ENCODE measurements around the gene IP6K3. TPM values are rescaled to one million over a fixed set of nuclear protein-coding genes. Genes with fewer than 3 reads are reported as not detected.

Gene IP6K3
- polyA plus RNA-seq, 3 donors from 2014 or later, result not detected

DNA sequence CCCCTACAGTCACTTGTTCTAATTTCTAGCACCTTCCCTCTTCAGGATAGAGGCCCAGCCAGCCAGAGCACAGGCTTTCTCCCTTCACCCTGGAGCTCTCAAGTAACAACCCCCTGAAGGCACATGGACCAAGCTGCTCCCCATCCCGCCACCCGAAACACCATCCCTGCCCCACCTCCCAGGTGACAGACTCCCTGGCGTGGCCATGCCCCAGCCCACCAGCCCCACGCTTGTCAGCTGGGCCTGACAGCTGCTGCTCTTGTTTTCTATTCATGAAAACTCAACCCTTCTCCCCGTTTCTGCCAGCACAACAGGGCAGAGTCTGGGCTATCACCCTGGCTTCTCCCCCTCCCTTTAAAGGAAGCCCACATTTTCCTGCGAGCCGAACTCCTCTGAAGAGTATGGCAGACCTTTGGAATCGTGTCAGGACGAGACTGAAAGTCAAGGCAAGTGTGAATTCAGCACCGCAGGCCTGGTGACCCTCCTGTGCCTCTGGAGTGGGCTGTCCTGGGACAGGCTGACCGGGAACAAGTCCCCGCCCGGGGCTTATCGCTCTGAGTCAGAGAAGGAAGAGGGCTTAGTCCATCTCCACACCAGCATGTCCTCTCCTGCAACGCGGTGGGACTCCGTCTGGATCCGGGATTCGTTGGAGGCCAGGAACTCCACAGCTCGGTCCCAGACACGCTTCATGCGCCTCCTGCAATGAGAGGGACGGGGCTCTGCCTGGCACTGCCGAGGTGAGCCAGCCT is 25.6 kb upstream of the IP6K3 start:
- peak overlapping the region in 2 of 6 donors; percentile 23 to 28 for H3K27ac Mint-ChIP-seq
- no peaks in the 10 kb centered on the region for H3K9me3 Mint-ChIP-seq
- H3K36me3 Mint-ChIP-seq, result peaks cover 9 to 29% (median 13%) of the 10 kb centered on the region in 3 donors
- peaks cover 11 to 13% of the 10 kb centered on the region in 2 donors for H3K4me1 Mint-ChIP-seq
- DNase-seq, result no peak
- H3K4me3 Mint-ChIP-seq, result no peak overlapping the region
- H3K27me3 Mint-ChIP-seq (ENCODE audit: low read depth in 3 of 3), result peaks cover 5 to 7% (median 6%) of the 10 kb centered on the region in 3 donors

DNA sequence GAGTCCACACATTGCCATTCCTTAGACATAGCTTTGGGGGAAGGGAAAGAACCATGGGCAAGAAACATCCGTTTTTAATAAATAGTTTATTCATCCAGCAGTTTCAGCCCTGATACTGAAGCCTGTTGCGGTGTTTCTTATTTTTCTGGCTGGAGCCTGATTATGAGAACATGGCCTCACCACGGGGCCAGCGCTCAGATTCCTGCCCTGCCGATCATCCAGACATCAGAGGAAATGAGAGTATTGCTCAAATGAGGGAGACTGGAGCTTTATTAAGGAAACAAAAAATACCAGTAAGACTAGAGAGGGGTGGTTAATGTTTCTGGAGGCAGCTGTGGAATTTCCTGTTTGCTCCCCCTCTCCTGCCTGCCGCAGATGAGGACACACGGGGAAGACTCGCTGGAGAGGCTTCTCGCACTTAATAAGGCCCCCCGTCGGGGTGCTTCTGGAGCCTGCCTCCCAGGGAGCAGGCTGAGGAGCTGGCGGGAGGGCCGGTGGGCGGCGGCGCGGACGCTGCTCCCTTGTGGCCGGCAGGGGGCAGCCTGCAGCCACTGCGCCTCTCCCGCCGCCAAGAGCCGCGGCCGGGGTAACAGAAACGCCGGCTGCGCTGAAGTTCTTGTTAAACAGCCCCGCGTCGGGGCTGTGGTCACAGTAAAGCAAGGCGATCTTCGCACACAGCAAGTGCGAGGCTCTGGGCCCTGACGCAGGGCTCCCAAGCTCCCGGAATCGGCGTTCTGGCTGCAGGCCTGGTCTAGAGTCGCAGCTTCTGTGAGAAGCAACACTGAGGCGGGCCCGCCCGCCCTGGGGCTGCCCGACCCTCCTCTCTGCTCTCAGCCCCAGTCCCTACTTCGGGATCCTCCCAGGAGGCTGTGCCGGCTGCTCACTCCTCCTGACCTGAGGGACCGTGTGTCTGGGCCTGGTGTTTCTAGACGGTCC is 24.7 kb upstream of the IP6K3 start:
- H3K36me3 Mint-ChIP-seq, result peaks cover 8 to 23% (median 11%) of the 10 kb centered on the region in 3 donors
- peak overlapping the region in 1 of 6 donors; percentile 28 for H3K27ac Mint-ChIP-seq
- peaks cover 11 to 13% of the 10 kb centered on the region in 2 donors for H3K4me1 Mint-ChIP-seq
- no peak overlapping the region for H3K4me3 Mint-ChIP-seq
- H3K27me3 Mint-ChIP-seq (ENCODE audit: low read depth in 3 of 3), result peaks cover 5 to 6% (median 6%) of the 10 kb centered on the region in 3 donors
- DNase-seq, result peak; percentile 47 to 63 (median 60)
- no peaks in the 10 kb centered on the region for H3K9me3 Mint-ChIP-seq

DNA sequence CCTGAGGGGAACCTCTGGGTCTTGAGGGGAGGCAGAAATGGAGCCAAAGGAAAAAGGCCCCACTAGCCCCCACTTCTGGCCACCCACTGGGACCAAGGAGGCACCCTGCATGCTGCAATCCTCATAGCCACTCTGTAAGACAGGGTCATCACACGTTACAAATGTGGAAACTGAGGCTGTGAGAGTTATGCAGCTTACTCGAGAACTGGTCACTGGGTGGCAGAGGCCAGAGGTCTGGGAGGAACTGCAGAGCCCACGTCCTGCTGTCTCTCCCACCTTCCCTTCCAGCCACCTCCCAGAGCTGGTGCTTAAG is 24.1 kb upstream of the IP6K3 start:
- H3K4me3 Mint-ChIP-seq, result no peak overlapping the region
- H3K4me1 Mint-ChIP-seq, result peaks cover 11 to 13% of the 10 kb centered on the region in 2 donors
- peaks cover 4 to 6% (median 6%) of the 10 kb centered on the region in 3 donors for H3K27me3 Mint-ChIP-seq (ENCODE audit: low read depth in 3 of 3)
- no peak overlapping the region for H3K27ac Mint-ChIP-seq
- DNase-seq, result no peak
- H3K36me3 Mint-ChIP-seq, result peaks cover 3 to 17% (median 5%) of the 10 kb centered on the region in 3 donors
- H3K9me3 Mint-ChIP-seq, result no peaks in the 10 kb centered on the region

DNA sequence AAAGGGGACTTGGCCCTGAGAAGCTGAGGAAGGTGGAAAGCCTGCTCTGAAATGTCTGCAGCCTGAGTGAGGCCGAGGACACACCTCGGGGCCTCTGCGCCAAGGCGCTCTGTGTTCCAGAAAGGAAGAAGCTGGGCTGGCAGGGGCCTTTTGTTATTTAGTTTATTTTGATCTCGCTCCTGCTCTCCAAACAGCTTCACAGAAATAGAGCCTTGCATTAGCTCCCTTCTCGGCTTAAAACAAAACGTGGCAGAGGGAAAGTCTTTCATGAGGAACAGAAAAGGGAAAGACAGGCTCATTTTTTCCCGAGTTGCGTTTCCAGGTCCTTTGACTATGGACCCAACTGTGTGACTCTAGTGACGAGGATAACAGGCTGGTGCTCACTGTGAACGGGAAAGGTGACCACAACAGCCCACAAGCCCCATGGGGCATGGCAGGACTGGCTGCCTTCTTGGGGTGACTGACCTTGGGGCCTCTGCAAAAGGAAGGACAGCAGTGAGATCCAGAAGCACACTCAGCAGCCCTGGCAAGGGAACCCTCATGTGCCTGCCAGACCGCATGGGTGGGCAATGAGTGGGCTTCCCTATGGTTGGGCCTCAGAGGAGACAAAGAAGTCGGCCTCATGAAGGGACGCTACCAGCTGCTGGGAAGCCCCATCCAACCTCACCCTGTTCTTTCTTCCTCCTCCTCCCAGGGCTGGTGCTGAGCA is 23.6 kb upstream of the IP6K3 start:
- Mint-ChIP-seq H3K27ac (no peak overlapping the region), H3K36me3 (peaks cover 3 to 14% (median 5%) of the 10 kb centered on the region in 3 donors), H3K4me3 (no peak overlapping the region), H3K4me1 (peaks cover 11 to 13% of the 10 kb centered on the region in 2 donors), H3K27me3 (ENCODE audit: low read depth in 3 of 3) (peaks cover 3 to 8% (median 6%) of the 10 kb centered on the region in 3 donors), H3K9me3 (no peaks in the 10 kb centered on the region)
- DNase-seq, result no peak

DNA sequence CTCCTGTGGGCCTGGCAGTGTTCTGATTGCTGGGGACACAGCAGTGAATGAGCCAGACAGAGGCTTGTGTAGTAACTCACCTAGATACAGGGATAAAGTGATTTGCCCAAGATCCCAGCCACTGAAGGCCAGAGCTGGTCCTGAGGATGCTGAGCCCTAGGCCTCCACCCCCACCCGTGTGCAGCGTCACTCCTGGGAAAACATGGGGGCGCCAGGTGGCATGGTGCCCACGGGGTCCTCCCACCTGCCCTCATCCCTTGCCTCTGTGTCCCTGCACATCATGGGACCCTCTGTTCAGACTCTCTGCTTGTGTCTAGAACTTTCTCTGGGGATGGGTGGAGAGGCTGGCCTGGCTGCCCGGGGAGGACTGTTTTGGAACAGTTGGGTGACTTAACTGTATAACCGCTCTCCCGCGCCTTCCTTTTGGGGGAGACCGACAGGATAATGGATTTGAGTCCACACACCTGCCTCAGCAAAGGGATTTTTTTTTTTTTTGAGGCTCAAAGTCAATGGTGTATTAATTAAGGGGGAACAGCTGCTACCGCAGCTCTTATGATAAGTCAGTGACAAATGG is 22.6 kb upstream of the IP6K3 start:
- Mint-ChIP-seq H3K36me3 (peaks cover 0 to 6% (median 5%) of the 10 kb centered on the region in 3 donors), H3K4me3 (no peak overlapping the region), H3K27me3 (ENCODE audit: low read depth in 3 of 3) (peaks cover 5 to 6% (median 6%) of the 10 kb centered on the region in 3 donors), H3K4me1 (peaks cover 11 to 13% of the 10 kb centered on the region in 2 donors), H3K27ac (no peak overlapping the region), H3K9me3 (no peaks in the 10 kb centered on the region)
- DNase-seq, result no peak

DNA sequence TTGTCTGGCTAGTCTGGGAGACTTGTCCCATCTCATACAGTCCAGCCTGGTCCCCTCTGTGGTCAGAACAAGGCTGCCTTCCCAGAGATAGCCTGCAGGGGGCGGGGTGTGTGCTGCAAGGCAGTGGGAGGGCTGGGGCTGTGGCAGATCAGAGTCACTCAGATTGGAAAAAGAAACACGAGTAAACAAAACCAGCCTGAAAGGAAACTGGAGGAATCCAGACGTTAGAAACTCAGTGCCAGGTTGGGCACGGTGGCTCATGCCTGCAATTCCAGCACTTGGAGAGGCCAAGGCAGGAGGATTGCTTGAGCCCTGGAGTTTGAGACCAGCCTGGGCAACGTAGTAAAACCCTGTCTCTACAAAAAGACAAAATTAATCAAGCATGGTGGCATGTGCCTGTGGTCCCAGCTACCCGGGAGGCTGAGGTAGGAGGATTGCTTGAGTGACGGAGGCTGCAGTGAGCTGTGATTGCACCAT is 22.0 kb upstream of the IP6K3 start:
- Mint-ChIP-seq H3K36me3 (peaks cover 0 to 6% (median 5%) of the 10 kb centered on the region in 3 donors), H3K4me3 (no peak overlapping the region), H3K27ac (no peak overlapping the region), H3K4me1 (peaks cover 11 to 13% of the 10 kb centered on the region in 2 donors), H3K27me3 (ENCODE audit: low read depth in 3 of 3) (peaks cover 5 to 6% (median 6%) of the 10 kb centered on the region in 3 donors), H3K9me3 (no peaks in the 10 kb centered on the region)
- peak; percentile 54 to 59 (median 55) for DNase-seq

DNA sequence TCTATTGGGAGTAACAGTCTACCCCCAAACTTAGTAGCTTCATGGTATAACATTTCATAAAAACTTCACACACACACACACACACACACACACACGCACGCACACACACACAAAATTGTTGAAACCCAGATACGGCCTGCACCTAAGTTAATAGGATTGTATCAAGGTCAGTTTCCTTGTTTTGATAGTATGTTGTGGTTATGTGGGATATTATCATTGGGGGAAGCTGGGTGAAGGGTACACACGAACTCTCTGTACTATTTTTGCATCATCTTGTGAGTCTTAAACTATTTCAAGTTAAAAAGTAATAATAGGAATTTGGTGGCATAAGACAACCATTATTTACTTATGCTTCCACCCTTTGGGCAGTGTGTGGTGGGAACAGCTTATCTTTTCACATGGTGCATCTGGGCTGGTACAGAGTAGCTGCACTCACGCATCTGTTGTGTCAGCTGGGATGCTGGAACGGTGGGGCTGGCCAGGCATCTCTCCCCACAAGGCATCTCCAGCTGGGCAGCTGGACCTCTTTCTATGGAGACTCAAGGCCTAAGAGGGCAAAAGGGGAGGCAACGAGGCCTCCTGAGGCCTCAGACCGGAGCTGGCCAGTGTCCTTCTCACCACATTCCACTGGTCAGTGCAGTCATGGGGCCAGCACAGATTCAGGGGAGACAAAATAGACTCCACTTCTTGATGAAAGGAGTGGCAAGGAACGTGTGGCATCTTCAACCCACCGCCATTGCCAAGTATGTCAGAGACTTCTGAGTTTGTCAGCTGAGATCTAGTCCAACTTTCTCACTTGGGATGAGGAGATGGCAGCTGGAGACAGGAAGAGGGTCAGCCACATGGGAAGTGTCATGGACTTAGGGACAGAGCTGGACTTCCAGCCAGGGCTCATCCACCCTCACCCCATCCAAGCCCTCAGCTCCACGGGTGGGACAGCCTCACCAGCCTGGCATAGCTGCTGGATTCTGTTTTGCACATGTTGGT is 20.5 kb upstream of the IP6K3 start:
- Mint-ChIP-seq H3K4me3 (no peak overlapping the region), H3K9me3 (no peaks in the 10 kb centered on the region), H3K27me3 (ENCODE audit: low read depth in 3 of 3) (peaks cover 4 to 7% (median 5%) of the 10 kb centered on the region in 3 donors), H3K36me3 (no peaks in the 10 kb centered on the region), H3K27ac (no peak overlapping the region), H3K4me1 (peaks cover 6 to 9% of the 10 kb centered on the region in 2 donors)
- no peak for DNase-seq

DNA sequence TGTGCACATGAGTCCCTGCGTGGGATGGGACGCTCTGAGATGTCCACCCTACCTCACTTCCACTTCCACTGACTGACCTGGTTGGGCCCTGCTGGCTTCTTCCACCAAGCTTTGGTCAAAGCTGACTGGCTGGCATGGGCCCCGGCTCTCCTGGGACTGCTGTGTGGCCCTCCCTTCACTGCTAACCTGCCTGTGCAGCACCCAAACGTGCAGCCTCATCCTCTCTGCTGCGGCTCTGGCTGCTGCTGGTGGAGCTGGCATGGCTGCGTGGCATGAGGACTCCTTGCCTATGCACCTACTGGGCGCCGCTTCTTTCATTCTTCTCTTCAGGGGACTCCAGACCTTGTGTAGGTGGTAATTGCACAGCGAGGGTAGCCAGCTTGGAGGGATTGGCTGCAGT is 18.7 kb upstream of the IP6K3 start:
- Mint-ChIP-seq H3K36me3 (no peaks in the 10 kb centered on the region), H3K27me3 (ENCODE audit: low read depth in 3 of 3) (peaks cover 2 to 9% (median 5%) of the 10 kb centered on the region in 3 donors), H3K9me3 (no peaks in the 10 kb centered on the region), H3K4me1 (no peaks in the 10 kb centered on the region), H3K4me3 (no peak overlapping the region), H3K27ac (no peak overlapping the region)
- DNase-seq, result no peak

DNA sequence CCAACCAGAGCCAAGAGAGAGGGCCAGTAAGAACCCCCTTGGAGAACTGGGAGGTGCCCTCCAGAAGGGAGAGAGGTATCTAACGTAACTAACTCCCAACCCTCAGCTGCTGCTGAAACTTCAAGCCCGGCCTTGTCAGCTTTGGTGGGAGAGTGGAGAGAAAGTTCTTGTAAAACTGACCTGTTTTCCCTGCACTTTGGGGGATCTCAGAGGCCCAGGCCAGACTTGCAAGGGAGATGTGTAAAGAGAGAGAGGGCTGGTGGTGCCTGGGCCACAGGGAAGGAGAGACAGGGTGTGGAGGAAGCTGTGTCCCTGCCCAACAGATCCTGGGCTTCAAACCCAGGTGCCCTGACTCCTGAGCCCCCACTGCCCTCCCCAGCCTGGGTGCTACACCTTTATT is 17.3 kb upstream of the IP6K3 start:
- Mint-ChIP-seq H3K9me3 (no peaks in the 10 kb centered on the region), H3K27ac (no peak overlapping the region), H3K36me3 (no peaks in the 10 kb centered on the region), H3K4me3 (no peak overlapping the region), H3K4me1 (no peaks in the 10 kb centered on the region), H3K27me3 (ENCODE audit: low read depth in 3 of 3) (peaks cover 0 to 9% (median 5%) of the 10 kb centered on the region in 3 donors)
- DNase-seq, result no peak

DNA sequence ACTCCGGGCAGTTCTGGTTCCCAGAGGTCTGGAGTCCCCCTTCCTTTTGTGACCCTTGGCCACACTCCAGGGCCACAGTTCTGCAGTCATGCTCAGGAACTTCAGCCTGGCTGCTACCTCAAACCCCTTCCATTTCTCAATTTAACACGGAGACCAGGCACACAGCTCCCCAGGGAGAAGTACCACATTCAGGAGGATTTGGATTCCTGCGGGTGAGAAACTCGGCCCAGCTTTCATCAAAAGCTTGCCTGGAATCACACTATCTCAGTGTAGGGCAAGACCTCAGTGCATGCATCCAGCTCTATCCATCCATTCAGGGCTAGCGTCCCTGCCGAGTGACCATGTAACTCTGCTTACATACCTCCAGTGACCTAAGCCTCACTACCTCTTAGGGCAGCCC is 16.8 kb upstream of the IP6K3 start:
- H3K27me3 Mint-ChIP-seq (ENCODE audit: low read depth in 3 of 3), result peaks cover 0 to 9% (median 3%) of the 10 kb centered on the region in 3 donors
- H3K4me1 Mint-ChIP-seq, result no peaks in the 10 kb centered on the region
- H3K36me3 Mint-ChIP-seq, result no peaks in the 10 kb centered on the region
- no peak overlapping the region for H3K27ac Mint-ChIP-seq
- H3K4me3 Mint-ChIP-seq, result no peak overlapping the region
- no peak for DNase-seq
- H3K9me3 Mint-ChIP-seq, result no peaks in the 10 kb centered on the region

DNA sequence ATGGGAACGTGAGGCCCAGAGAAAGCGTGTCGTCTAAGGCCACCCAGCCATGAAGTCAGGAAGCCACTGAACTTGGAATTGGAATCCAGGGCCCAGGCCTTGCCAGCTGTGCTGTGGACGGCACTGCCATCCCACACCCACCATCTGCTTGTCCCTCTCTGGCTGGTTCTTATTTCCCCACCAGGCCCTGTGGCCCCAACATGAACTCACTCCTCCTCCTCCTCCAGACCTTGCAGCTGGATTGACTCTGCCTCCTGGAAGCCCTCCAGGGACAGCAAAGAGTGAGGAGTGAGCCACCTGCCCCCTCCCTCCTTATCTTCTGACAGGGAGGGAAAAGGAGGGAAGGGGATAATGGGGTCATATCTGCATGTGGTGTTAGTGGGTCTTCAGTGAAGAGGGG is 16.0 kb upstream of the IP6K3 start:
- H3K9me3 Mint-ChIP-seq, result no peaks in the 10 kb centered on the region
- no peak for DNase-seq
- peaks cover 0 to 9% (median 5%) of the 10 kb centered on the region in 3 donors for H3K27me3 Mint-ChIP-seq (ENCODE audit: low read depth in 3 of 3)
- no peak overlapping the region for H3K4me3 Mint-ChIP-seq
- H3K4me1 Mint-ChIP-seq, result no peaks in the 10 kb centered on the region
- H3K36me3 Mint-ChIP-seq, result no peaks in the 10 kb centered on the region
- no peak overlapping the region for H3K27ac Mint-ChIP-seq

DNA sequence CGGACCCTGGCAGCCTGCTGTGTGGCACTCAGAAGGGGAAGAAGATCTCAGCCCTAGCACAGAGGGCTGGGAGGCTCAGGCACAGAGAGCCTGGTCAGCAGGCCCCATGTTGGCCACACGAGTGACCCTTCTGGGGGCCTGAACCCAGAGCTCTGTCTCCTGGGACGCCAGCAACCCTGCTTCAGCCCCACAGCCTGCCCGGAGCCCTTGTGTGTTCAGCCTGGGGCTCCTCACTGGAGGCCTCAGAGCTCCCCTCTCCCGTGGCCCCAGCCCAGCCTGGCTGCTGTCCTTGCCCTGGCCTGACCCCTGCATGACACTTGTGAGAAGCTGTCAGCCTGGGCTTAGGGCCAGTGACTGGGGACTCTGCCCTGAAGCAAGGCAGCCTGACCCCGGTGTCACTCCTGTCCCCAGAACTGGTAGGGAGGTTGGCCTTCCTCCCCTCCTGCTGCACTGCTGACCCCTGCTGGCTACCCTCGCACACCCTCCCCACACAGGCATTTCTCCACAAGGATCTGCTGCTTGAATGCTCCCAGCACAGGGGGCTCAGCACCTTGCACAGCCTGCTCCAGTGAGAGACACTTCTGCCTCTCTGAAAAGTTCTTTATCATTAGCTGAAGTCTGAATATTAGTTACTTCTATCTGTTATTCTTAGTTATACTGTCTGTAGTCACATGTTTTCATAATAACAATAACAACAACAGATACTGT is 15.4 kb upstream of the IP6K3 start:
- H3K9me3 Mint-ChIP-seq, result no peaks in the 10 kb centered on the region
- H3K27ac Mint-ChIP-seq, result no peak overlapping the region
- peaks cover 0 to 6% (median 5%) of the 10 kb centered on the region in 3 donors for H3K27me3 Mint-ChIP-seq (ENCODE audit: low read depth in 3 of 3)
- no peaks in the 10 kb centered on the region for H3K36me3 Mint-ChIP-seq
- no peaks in the 10 kb centered on the region for H3K4me1 Mint-ChIP-seq
- H3K4me3 Mint-ChIP-seq, result no peak overlapping the region
- peak in 2 of 3 donors; percentile 19 to 24 for DNase-seq

Measured in immature natural killer cell (primary cell).